H1 (cell line): ENCODE data around the gene DCP2. TPM values are rescaled to one million over a fixed set of nuclear protein-coding genes. Genes with fewer than 3 reads are reported as not detected.

ENCODE experiments used
- CTCF ChIA-PET: fragments of 300-600 bp; sonication (Branson Sonifier 250); formaldehyde crosslinking; loops from one replicate; lab custom pipeline; 2021; ENCODE audit not compliant: partially characterized antibody; lab: Charles Lee
- POLR2A ChIA-PET: fragments of 300-600 bp; sonication (Branson Sonifier 250); formaldehyde crosslinking; loops from one replicate; lab custom pipeline; 2021; ENCODE audit warnings: inconsistent platforms; ENCODE audit not compliant: partially characterized antibody; lab: Charles Lee
- DNase-seq, 2 experiments: peaks; one replicate each; pipeline versions ENCODE4 v3.0.0 to v3.0.0-alpha.2; 2010 to 2022; ENCODE audit warnings: low spot score in 2 of 2, low read depth in 1 of 2, mixed read lengths in 1 of 2
- FAIRE-seq: peaks from 2 replicates; lab custom pipeline; 2011; peaks lifted over from hg19 to GRCh38; lab: Jason Lieb, UNC
- H2AFZ ChIP-seq: 2 replicates; pipeline ENCODE4 v1.8.1; 2012; ENCODE audit warnings: low read length, inconsistent platforms
- H2AK5ac ChIP-seq: 2 replicates; pipeline ENCODE4 v1.6.1; 2013; ENCODE audit warnings: low read depth, low read length
- H2BK120ac ChIP-seq: replicated peaks from 2 replicates; pipeline ENCODE3; 2013; ENCODE audit warnings: low read depth, low read length, inconsistent platforms
- H2BK12ac ChIP-seq: 2 replicates; pipeline ENCODE4 v1.6.1; 2013; ENCODE audit warnings: low read depth, low read length
- H2BK15ac ChIP-seq: 2 replicates; pipeline ENCODE4 v1.6.1; 2013; ENCODE audit warnings: low read length
- H2BK20ac ChIP-seq: 2 replicates; pipeline ENCODE4 v1.6.1; 2013; ENCODE audit warnings: low read length
- H2BK5ac ChIP-seq: 2 replicates; pipeline ENCODE4 v1.6.1; 2013; ENCODE audit warnings: low read depth, low read length
- H3K14ac ChIP-seq: 2 replicates; pipeline ENCODE4 v1.6.1; 2013; ENCODE audit warnings: inconsistent platforms; ENCODE audit not compliant: insufficient read length
- H3K18ac ChIP-seq: 2 replicates; pipeline ENCODE4 v1.6.1; 2013; ENCODE audit warnings: low read length; ENCODE audit errors: extremely low read depth
- H3K23ac ChIP-seq: 2 replicates; pipeline ENCODE4 v1.6.1; 2013; ENCODE audit warnings: inconsistent platforms; ENCODE audit not compliant: insufficient read length
- H3K23me2 ChIP-seq: 2 replicates; pipeline ENCODE4 v1.6.1; 2013; ENCODE audit warnings: low read depth, low read length
- H3K27ac ChIP-seq: 2 replicates; pipeline ENCODE4 v1.6.1; 2011; ENCODE audit warnings: low read depth, low read length, inconsistent platforms
- H3K27me3 ChIP-seq, 4 experiments: replicated peaks in 1 of 4; 1 replicate in 1 of 4; 2 replicates in 3 of 4; pipeline versions ENCODE4 v1.6.1 to v1.8.1; 2011 to 2013; ENCODE audit warnings: low read length in 3 of 4, mild to moderate bottlenecking in 3 of 4, inconsistent platforms in 2 of 4, mixed read lengths in 2 of 4, moderate library complexity in 1 of 4; ENCODE audit not compliant: control insufficient read depth in 3 of 4, insufficient read depth in 3 of 4; ENCODE audit errors: extremely low read depth in 1 of 4
- H3K36me3 ChIP-seq, 4 experiments: 2 replicates each; pipeline versions ENCODE4 v1.6.1 to v1.8.1; 2011 to 2013; ENCODE audit warnings: mild to moderate bottlenecking in 4 of 4, low read length in 3 of 4, moderate library complexity in 2 of 4, control low read depth in 1 of 4, inconsistent platforms in 1 of 4; ENCODE audit not compliant: insufficient read depth in 4 of 4, control insufficient read depth in 2 of 4
- H3K4ac ChIP-seq: replicated peaks from 2 replicates; pipeline ENCODE3; 2013; ENCODE audit warnings: low read length, low read depth, mixed read lengths, inconsistent platforms; ENCODE audit not compliant: insufficient read length
- H3K4me1 ChIP-seq, 4 experiments: replicated peaks in 1 of 4; 1 replicate in 1 of 4; 2 replicates in 3 of 4; pipeline versions ENCODE4 v1.6.1 to v1.8.1; 2011 to 2013; ENCODE audit warnings: low read length in 3 of 4, inconsistent platforms in 2 of 4, mixed read lengths in 1 of 4; ENCODE audit not compliant: insufficient read depth in 4 of 4, control insufficient read depth in 3 of 4
- H3K4me2 ChIP-seq, 2 experiments: 2 replicates each; pipeline versions ENCODE4 v1.6.1 to v1.8.1; 2011 to 2013; ENCODE audit warnings: low read depth in 2 of 2, low read length in 2 of 2, control low read depth in 1 of 2, inconsistent platforms in 1 of 2, mild to moderate bottlenecking in 1 of 2; ENCODE audit not compliant: insufficient read depth in 1 of 2
- H3K4me3 ChIP-seq, 4 experiments: fragments of 200-600, 300-600 bp in 1 of 4; sonication (generic), shearing (Covaris generic), sonication (Bioruptor Twin) in 1 of 4; 2 replicates each; pipeline versions ENCODE4 v1.5.1 to v1.8.1; 2011 to 2016; ENCODE audit warnings: low read length in 4 of 4, low read depth in 3 of 4, control low read depth in 2 of 4, inconsistent platforms in 2 of 4, mild to moderate bottlenecking in 2 of 4, mixed read lengths in 1 of 4, moderate library complexity in 1 of 4; ENCODE audit not compliant: insufficient read depth in 2 of 4; ENCODE audit errors: extremely low read depth in 1 of 4
- H3K56ac ChIP-seq: replicated peaks from 2 replicates; pipeline ENCODE3; 2013; ENCODE audit warnings: low read depth, mild to moderate bottlenecking, mixed read lengths, low read length, inconsistent platforms; ENCODE audit not compliant: insufficient read length
- H3K79me1 ChIP-seq: 2 replicates; pipeline ENCODE4 v1.6.1; 2013; ENCODE audit warnings: low read depth, low read length, control low read depth
- H3K79me2 ChIP-seq, 2 experiments: 2 replicates each; pipeline versions ENCODE4 v1.6.1 to v1.8.1; 2012 to 2013; ENCODE audit warnings: low read length in 2 of 2, mild to moderate bottlenecking in 2 of 2, inconsistent platforms in 1 of 2; ENCODE audit not compliant: insufficient read depth in 2 of 2, control insufficient read depth in 1 of 2
- H3K9ac ChIP-seq, 4 experiments: replicated peaks in 1 of 4; 1 replicate in 1 of 4; 2 replicates in 3 of 4; pipeline versions ENCODE4 v1.6.1 to v1.8.1; 2011 to 2013; ENCODE audit warnings: low read depth in 3 of 4, low read length in 3 of 4, control low read depth in 2 of 4, mild to moderate bottlenecking in 2 of 4, moderate library complexity in 2 of 4, inconsistent platforms in 1 of 4; ENCODE audit errors: extremely low read depth in 1 of 4
- H3K9me3 ChIP-seq, 2 experiments: 2 replicates each; pipeline versions ENCODE4 v1.6.1 to v1.8.1; 2012 to 2013; ENCODE audit warnings: mild to moderate bottlenecking in 2 of 2, moderate library complexity in 2 of 2, control low read depth in 1 of 2, inconsistent platforms in 1 of 2, low read depth in 1 of 2, low read length in 1 of 2, mixed read lengths in 1 of 2; ENCODE audit not compliant: insufficient read depth in 2 of 2
- H4K20me1 ChIP-seq, 2 experiments: replicated peaks in 1 of 2; 2 replicates each; pipeline versions ENCODE3 to v1.8.1; 2011 to 2013; ENCODE audit warnings: inconsistent platforms in 2 of 2, low read length in 2 of 2, mild to moderate bottlenecking in 1 of 2; ENCODE audit not compliant: insufficient read depth in 2 of 2, control insufficient read depth in 1 of 2
- H4K5ac ChIP-seq: 2 replicates; pipeline ENCODE4 v1.6.1; 2013; ENCODE audit warnings: low read length, low read depth, mixed read lengths, inconsistent platforms; ENCODE audit not compliant: insufficient read length
- H4K8ac ChIP-seq: 2 replicates; pipeline ENCODE4 v1.8.0; 2013; ENCODE audit warnings: mild to moderate bottlenecking, moderate library complexity, low read length, inconsistent platforms; ENCODE audit not compliant: insufficient read depth; ENCODE audit errors: extremely low read depth
- H4K91ac ChIP-seq: replicated peaks from 2 replicates; pipeline ENCODE3; 2013; ENCODE audit warnings: low read length, mixed read lengths, inconsistent platforms; ENCODE audit not compliant: insufficient read length
- EGR1 ChIP-seq: IDR thresholded peaks from 2 replicates; pipeline ENCODE4 v1.6.1; 2011; ENCODE audit warnings: low read depth, low read length, borderline replicate concordance
- POLR2AphosphoS5 ChIP-seq: IDR thresholded peaks from 2 replicates; pipeline ENCODE4 v1.6.1; 2011; ENCODE audit warnings: low read depth, low read length
- SP2 ChIP-seq: IDR thresholded peaks from 2 replicates; pipeline ENCODE4 v1.6.1; 2012; ENCODE audit warnings: mild to moderate bottlenecking, low read length, inconsistent platforms
- WGBS, 2 experiments: shearing (Covaris generic) in 1 of 2; methylation state at CpG; one replicate each; pipeline versions ENCODE4 v1.1.6 to v1.1.7; 2013 to 2015; ENCODE audit warnings: low lambda C conversion rate in 2 of 2, mixed read lengths in 2 of 2, inconsistent platforms in 1 of 2, low coverage in 1 of 2, missing lambda C conversion rate in 1 of 2; ENCODE audit not compliant: insufficient replicate concordance in 2 of 2, insufficient coverage in 1 of 2, insufficient read length in 1 of 2; ENCODE audit errors: extremely low coverage in 1 of 2, missing lambda C conversion rate in 1 of 2; 5-methylcytosine and 5-hydroxymethylcytosine counted together
- polyA plus RNA-seq, 7 experiments: library from polyadenylated mRNA; depleted of rRNA in 3 of 7; stranded (reverse) in 5 of 7; unstranded in 2 of 7; fragments of >200 nt in 5 of 7; fragments of 200-250 nt in 2 of 7; gene quantifications; 1 replicate in 5 of 7; 2 replicates in 1 of 7; 4 replicates in 1 of 7; pipeline versions ENCODE4 v1.2.1 to v1.2.3, GENCODE V29; 2011 to 2013; ENCODE audit warnings: missing spikeins in 2 of 7, mixed read lengths in 2 of 7
- total RNA-seq: library from RNA; stranded (reverse); fragmentation: NEBNext Ultra II Directional; extraction: Animal tissue kit (Norgen Biotek cat#: 25700); gene quantifications from 2 replicates; pipeline ENCODE4 v1.2.1, GENCODE V29; 2021

Gene DCP2
- total and polyA plus RNA-seq, 2 of the 8 experiments (the other 6 are each of a cell fraction or from before 2014, with no cell fraction given): 14.4 to 162 TPM

GRCh38 chr5:112998296-112998695, 21.7 kb downstream of the DCP2 start:
- H2BK120ac ChIP-seq: no peak overlapping the region
- no peak overlapping the region for H2BK20ac ChIP-seq
- no peak overlapping the region for H4K91ac ChIP-seq
- ChIA-PET CTCF (interaction anchor here (1.2 to 4.2 kb wide), 3 partner anchors 11 to 370 kb away, joined by 4 to 34 read pairs (median 32); no protein-coding TSS in a partner anchor), POLR2A (interaction anchor here (0.9 kb wide), 1 partner anchor 9 kb away, joined by 3 read pairs; no protein-coding TSS in a partner anchor)
- H3K36me3 ChIP-seq: peaks cover 2 to 43% (median 17%) of the 10 kb centered on the region in 4 experiments; a peak in 7 of 8 replicates
- H3K4me1 ChIP-seq: no peaks in the 10 kb centered on the region; a peak in 1 of 7 replicates
- no peaks in the 10 kb centered on the region for H3K9me3 ChIP-seq
- no peak overlapping the region for H3K4me2 ChIP-seq
- H3K23me2 ChIP-seq: no peaks in the 10 kb centered on the region
- no peak overlapping the region for H3K23ac ChIP-seq
- no peak overlapping the region for H3K27ac ChIP-seq
- DNase-seq (no peak), FAIRE-seq (no peak)
- H2BK12ac ChIP-seq: no peak overlapping the region
- no peak overlapping the region for H2BK5ac ChIP-seq
- H4K5ac ChIP-seq: no peak overlapping the region
- H3K18ac ChIP-seq: no peak overlapping the region
- no peak overlapping the region for H3K4ac ChIP-seq
- no peak for TF ChIP-seq EGR1
- TF ChIP-seq SP2: no peak
- no peak for TF ChIP-seq POLR2AphosphoS5
- no peak overlapping the region for H3K4me3 ChIP-seq
- H3K79me2 ChIP-seq: peaks cover 0 to 39% of the 10 kb centered on the region in 2 experiments; a peak in 3 of 4 replicates
- H3K14ac ChIP-seq: no peak overlapping the region
- H2BK15ac ChIP-seq: no peak overlapping the region
- peaks cover 0 to 8% of the 10 kb centered on the region in 2 experiments for H4K20me1 ChIP-seq
- no peaks in the 10 kb centered on the region for H3K27me3 ChIP-seq
- WGBS, 2 experiments: 90% methylated on average over 4 of the region's 4 CpGs; no CpG with 5 or more reads in 1 of the 2 experiments
- H4K8ac ChIP-seq: no peak overlapping the region
- no peak overlapping the region for H2AFZ ChIP-seq
- no peak overlapping the region for H2AK5ac ChIP-seq
- no peak overlapping the region for H3K56ac ChIP-seq
- no peak overlapping the region for H3K9ac ChIP-seq
- no peaks in the 10 kb centered on the region for H3K79me1 ChIP-seq
